H1 (cell line): ENCODE results near the gene PTPRR.

Experiments
- POLR2A ChIP-seq, 2 experiments: IDR thresholded peaks; 1 replicate in 1 of 2; 2 replicates in 1 of 2; pipeline ENCODE4 v1.6.1; 2011; ENCODE audit warnings: low read depth in 2 of 2, low read length in 2 of 2, mild to moderate bottlenecking in 2 of 2; ENCODE audit errors: control extremely low read depth in 1 of 2
- POLR2AphosphoS5 ChIP-seq: IDR thresholded peaks from 2 replicates; pipeline ENCODE4 v1.6.1; 2011; ENCODE audit warnings: low read depth, low read length

DNA sequence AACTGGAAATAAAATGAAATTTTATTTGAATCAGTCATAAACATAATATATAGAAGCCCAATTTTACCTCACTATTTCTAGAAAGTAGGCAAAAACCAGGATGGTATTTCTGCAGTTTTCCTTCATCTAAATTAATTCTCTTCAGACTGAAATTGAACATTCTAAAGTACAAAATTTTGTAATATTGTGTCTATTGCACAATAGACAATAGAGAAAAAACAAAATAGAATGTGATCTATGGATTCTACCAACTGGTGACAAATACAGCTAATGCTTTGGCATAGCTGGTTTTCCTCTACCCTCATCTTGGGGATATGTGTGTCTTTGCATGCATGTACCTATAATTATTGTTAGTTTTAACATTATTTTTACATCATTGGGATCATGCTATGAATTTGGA lies 8.5 kb upstream of the PTPRR start:
- no peak for TF ChIP-seq POLR2AphosphoS5
- no peak for TF ChIP-seq POLR2A (IDR thresholded peaks at IDR 0.05; ENCODE audit: control extremely low read depth in 1 of 2, low read depth in 2 of 2, low read length in 2 of 2)
